AG04449 (cell line): ENCODE results near the gene HOXB8.

Experiments
- CTCF ChIA-PET: fragments of 350-600 bp; formaldehyde crosslinking; extraction: SDS; loops from one replicate; lab custom pipeline; 2021; ENCODE audit warnings: antibody characterized with exemption; lab: Yijun Ruan, JAX
- POLR2A ChIA-PET: fragments of 400-600, 350-600 bp; formaldehyde crosslinking; extraction: SDS; loops from one replicate; lab custom pipeline; 2020; ENCODE audit warnings: antibody characterized with exemption, inconsistent platforms; lab: Yijun Ruan, JAX
- DNase-seq: peaks from one replicate; pipeline ENCODE4 v3.0.0-alpha.2; 2010; ENCODE audit warnings: low read depth, low spot score
- H3K4me3 ChIP-seq: 2 replicates; pipeline ENCODE4 v1.5.1; 2011; ENCODE audit warnings: low read depth, mild to moderate bottlenecking, control low read depth, low read length
- CTCF ChIP-seq: IDR thresholded peaks from one replicate; pipeline ENCODE4 v1.5.1; 2011; ENCODE audit warnings: mild to moderate bottlenecking, moderate library complexity, low read length, control low read depth, inconsistent platforms; ENCODE audit not compliant: insufficient read depth; ENCODE audit errors: missing control alignments

Gene HOXB8

DNA sequence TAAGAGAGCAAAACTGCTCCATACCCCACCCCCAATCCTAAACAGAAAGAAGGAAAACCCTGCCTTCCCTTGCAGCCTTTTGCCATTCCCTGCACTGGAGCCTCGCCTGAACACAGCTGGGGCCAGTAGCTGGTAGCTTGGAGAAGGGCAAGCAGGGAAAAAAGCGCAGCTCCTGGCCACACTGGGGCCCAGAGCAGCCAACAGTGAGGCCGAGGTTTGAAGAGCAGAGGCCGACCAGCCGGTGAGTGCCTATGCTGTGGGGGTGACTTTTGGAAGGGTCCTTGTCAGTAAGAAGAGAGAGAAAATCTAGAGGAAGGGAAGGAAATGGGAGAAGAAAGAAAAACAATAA, 14.3 kb upstream of the HOXB8 start:
- TF ChIP-seq CTCF, result no peak
- POLR2A ChIA-PET, result no interaction called here
- DNase-seq, result no peak
- CTCF ChIA-PET, result interaction anchor here (1.1 to 1.8 kb wide), 5 partner anchors 8 to 336 kb away, joined by 3 to 8 read pairs (median 4); no protein-coding TSS in a partner anchor
- H3K4me3 ChIP-seq, result no peak overlapping the region

DNA sequence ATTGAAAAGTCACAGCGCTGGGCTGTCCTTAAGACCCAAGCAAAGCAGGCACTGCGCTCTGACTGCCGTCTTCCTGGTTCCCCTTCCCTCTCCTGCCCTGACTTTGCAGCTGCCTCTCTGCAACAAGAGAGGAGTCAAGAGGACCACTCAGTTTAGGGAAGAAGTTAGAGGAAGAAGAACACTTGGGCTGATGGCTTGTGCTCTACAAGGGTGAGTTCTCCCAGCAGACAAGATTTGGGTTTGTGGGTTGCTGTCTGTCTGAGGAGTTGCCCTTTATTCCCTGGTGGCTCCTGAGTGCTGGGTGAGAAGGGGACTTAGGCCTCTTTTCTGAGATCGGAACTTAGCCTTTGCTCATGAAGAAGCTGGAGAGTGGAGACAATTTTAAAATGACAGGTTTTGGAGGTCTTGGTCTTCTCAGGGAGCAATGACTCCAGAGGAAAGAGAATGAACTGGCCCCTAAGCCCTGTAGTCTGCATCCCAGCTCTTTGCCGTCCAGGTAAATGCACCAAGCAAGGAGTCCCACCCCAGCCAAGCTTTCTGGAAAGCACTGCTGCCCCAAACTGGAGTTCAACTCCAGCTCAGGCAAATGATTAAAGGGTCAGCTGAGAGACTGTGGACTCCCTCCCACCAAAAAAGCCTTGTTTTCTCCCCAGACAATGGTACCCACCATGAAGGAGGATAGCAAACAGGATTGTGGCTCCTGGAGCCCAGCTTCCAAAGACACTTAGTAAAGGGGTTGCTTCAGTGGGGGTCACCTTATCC, 13.7 kb upstream of the HOXB8 start:
- DNase-seq, result no peak
- H3K4me3 ChIP-seq, result no peak overlapping the region
- ChIA-PET CTCF (interaction anchor here (1.1 to 1.8 kb wide), 5 partner anchors 8 to 335 kb away, joined by 3 to 8 read pairs (median 4); no protein-coding TSS in a partner anchor), POLR2A (no interaction called here)
- no peak for TF ChIP-seq CTCF

- no peak overlapping the region for H3K4me3 ChIP-seq
- CTCF ChIA-PET, result interaction anchor here (1.6 to 2.9 kb wide), 4 partner anchors 8 to 319 kb away, joined by 4 to 22 read pairs (median 10); no protein-coding TSS in a partner anchor
- TF ChIP-seq CTCF, result no peak
- POLR2A ChIA-PET, result no interaction called here
- DNase-seq, result no peak
Measured at GRCh38 chr17:48627623-48628521, 12.8 kb upstream of the HOXB8 start.

DNA sequence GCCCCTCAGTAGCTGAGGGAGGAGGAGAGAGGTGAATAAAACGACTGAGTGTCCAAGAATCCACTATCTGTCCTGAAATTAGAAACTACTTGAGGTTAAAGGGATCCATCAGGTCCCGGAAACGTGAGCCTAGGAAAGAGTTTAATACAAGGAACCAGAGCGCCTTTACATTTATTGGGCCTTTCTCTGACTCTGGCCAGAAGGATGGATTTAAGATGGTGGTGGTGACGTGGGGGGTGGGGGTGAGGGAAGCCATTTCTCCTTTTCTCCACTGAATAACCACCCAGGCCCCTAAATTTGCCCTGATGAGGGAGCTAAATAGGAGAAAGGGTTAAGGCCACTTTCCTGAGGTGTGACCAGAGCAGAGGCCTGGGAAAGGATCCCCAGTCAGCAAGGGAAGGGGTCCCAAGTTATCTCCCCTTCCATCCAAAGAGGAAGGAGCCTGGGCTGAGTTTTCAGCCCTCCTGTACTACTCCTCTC, 12.1 kb upstream of the HOXB8 start:
- TF ChIP-seq CTCF, result no peak
- CTCF ChIA-PET, result interaction anchor here (1.5 to 2.9 kb wide), 4 partner anchors 9 to 319 kb away, joined by 3 to 22 read pairs (median 12); no protein-coding TSS in a partner anchor
- no peak for DNase-seq
- H3K4me3 ChIP-seq, result no peak overlapping the region
- POLR2A ChIA-PET, result no interaction called here

DNA sequence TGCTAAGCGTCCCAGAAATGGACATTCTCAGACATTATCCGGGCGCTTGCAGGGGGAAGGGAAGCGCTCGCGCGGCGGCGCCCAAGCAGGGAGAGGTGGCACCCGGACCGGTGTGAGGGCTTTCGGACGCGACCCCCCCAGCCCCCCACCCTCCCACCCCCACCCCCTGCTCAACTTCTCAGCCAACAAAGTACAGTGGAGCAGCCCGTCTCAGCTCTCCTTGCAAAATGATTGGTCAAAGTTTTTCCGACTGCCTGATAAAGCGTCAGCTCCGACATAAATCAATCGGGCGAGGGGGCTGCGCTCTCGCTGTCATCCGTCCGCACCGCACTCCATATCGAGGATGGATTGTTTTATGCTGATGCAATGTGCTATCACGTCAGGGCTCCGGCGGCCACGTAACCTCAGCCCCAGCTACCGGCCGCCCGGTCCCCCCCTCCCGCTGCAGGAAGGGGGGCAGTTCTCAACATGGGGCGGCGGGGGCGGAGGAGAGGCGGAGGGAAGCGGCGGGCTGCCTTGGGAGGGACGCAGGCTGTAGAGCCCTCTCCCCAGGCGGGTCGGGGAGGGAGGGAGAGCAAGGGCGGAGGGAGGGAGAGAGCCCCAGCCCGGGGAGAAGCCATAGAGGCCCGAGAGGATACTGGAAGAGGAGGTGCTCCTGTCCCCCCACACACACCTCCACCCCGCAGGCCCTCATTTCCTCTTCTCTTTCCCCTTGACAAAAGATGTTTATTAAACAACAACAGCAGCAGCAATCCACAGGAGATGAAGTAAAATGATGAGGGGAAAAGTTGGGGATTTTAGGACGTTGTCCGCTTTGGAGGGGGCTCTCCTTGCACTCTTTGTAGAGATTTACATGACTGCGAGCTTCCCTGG, 11.4 kb upstream of the HOXB8 start, which contains the start of gene HOXB9:
TSS of gene HOXB9 (minus strand) at position 114 of the 873 bp plus-strand sequence. CDS start at position 25, 89 bp downstream.
- H3K4me3 ChIP-seq, result peak within 1 kb of the TSS; percentile 51
- no peak for DNase-seq
- CTCF ChIA-PET, result interaction anchor here (0.9 to 2.9 kb wide), 9 partner anchors 8 to 318 kb away, joined by 3 to 22 read pairs (median 4); no protein-coding TSS in a partner anchor
- POLR2A ChIA-PET, result interaction anchor here (1.1 kb wide), 1 partner anchor 39 kb away, joined by 3 read pairs; no protein-coding TSS in a partner anchor
- no peak for TF ChIP-seq CTCF
